Measurements from ENCODE around the gene AKT3.

DNA sequence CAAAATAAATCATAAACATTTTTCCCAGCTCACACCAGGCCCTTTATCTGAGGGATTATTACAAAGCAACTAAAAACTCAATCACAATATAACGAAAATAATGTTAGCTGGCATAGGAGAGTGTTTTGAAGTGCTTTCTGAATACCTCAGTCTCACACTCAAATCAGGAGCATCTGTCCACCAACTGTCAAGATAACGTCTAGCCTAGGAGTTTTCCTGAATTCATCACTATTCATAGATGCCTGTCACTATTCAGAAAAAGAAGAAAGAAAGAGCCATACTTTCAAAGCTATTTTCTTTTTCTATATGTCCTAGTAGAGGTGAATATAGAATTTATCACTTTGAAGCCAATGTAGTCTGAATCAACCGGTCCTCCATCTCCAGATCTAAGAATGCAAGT, 127.0 kb downstream of the AKT3 start:
- TF ChIP-seq POLR2AphosphoS5 (IDR thresholded peaks at IDR 0.05; ENCODE audit: insufficient read depth in 1 of 2, low read depth in 1 of 2), result no peak
- TF ChIP-seq, protein P1, sequence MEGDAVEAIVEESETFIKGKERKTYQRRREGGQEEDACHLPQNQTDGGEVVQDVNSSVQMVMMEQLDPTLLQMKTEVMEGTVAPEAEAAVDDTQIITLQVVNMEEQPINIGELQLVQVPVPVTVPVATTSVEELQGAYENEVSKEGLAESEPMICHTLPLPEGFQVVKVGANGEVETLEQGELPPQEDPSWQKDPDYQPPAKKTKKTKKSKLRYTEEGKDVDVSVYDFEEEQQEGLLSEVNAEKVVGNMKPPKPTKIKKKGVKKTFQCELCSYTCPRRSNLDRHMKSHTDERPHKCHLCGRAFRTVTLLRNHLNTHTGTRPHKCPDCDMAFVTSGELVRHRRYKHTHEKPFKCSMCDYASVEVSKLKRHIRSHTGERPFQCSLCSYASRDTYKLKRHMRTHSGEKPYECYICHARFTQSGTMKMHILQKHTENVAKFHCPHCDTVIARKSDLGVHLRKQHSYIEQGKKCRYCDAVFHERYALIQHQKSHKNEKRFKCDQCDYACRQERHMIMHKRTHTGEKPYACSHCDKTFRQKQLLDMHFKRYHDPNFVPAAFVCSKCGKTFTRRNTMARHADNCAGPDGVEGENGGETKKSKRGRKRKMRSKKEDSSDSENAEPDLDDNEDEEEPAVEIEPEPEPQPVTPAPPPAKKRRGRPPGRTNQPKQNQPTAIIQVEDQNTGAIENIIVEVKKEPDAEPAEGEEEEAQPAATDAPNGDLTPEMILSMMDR (IDR thresholded peaks at IDR 0.05), result no peak
- TF ChIP-seq POLR2A (IDR thresholded peaks at IDR 0.05), result no peak

Data from vagina (tissue), 2 donors.